GM21723 (cell line): Measurements from ENCODE around the gene CNGB1.
"Not testable (repeated sequence)": the region's sequence is repeated elsewhere in the genome, so short reads cannot be mapped to it uniquely, and the experiment has no call there.

Source experiments
- ATAC-seq: cut with Tn5 transposase; IDR thresholded peaks from one replicate; pipeline ENCODE4 v1.9.1; 2021; ENCODE audit warnings: mild to moderate bottlenecking, moderate library complexity; ENCODE audit not compliant: unreplicated experiment

Gene CNGB1

DNA sequence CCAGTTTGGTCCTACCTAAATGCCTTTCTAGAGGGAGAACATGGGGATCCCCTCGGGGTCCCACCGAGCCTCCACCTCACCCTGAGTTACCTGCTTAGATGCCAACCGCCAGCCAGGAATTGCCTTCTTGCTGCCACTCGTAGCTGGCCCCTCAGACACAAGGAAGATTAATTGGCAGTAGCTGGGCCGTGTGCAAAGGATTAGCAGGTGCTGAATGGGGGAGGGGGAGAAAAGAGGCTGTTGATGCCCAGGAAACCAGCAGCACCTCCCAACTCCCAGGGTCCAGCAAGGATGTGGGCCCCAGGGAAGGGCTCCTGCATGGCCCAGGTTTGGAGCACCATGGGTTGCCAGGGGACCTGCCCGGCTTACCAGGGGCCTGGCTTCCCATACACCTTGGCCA lies at the start of gene CNGB1:
Gene CNGB1, minus strand, starts transcription at position 159 of the 400 bp plus-strand sequence. CDS start 3,842 bp downstream, outside the sequence.
- ATAC-seq: no peak

DNA sequence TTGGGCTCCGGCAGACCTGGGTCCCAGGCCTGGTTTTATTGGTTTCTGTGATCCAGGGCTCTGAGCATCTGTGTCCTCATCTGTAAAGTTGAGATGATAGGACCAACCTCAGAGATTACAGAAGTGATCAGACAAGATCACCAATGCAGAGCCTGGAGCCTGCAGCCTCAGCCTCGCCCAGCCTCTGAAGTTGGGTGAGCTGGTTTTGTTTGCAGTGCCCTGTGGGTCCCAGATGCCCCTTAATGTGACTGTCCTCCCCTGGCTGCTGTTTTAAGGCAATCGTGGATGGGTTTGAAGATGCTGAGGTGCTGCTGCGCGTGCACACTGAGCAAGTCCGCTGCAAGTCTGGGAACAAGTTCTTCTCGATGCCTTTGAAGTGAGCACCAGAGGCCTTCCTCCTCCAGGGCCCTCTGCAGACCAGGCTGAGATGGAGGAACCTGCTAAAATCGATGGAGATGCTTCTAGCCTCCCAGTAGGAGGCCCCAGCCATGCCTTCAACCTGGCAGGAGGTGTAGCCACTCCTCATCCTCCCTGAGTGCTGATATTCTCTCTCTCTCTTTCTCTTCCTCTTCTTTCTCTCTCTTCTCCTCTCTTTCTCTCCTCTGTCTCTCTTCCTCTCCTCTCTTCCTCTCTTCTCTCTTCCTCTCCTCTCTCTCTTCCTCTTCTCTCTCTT lies 49.1 kb upstream of the CNGB1 start:
- no peak for ATAC-seq

DNA sequence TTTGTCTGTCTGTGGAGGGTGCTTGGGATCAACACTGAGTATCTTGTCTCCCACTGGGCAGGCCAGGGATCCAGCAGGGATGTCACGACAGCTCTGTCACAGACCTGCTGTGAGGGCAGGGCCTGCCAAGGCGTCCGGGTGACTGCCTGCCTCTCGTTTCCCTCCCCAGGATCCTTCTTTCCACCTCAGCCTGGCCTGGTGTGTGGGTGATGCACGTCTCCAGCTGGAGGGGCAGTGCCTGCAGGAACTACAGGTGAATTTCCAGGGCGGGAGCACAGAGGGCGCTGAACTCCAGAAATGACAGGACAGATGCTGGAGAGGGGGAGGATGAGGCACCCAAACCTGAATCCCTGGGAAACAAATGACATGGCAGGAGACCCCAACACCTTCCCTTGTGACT lies 47.9 kb upstream of the CNGB1 start:
- ATAC-seq: no peak

DNA sequence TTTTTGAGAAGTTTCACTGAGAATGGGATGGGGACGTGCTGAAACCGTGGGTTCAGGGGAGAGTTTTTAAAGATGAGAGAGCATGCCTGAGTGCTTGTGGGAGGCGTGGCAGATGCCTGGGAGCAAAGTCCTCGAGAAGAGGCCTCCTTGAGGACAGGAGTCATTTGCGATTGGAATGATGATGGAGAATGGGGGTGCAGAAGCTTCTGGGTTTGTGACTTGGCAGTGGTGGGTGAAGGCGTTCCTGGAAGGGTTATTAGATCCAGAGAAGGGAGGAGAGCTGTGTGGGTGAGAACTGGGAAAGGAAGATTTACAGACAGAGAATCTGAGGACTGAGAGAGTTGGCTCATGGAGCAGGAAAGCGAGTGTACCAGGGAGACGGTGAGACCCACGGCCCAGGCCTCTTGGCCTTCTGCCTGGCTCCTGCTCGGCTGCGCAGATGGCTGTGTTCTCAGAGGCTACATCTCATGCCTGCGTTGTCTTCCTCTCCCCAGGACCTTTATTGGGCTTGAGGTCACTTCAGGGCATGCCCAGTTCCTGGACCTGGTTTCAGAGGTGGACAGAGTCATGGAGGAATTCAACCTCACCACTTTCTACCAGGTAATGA lies 46.0 kb upstream of the CNGB1 start:
- no peak for ATAC-seq

DNA sequence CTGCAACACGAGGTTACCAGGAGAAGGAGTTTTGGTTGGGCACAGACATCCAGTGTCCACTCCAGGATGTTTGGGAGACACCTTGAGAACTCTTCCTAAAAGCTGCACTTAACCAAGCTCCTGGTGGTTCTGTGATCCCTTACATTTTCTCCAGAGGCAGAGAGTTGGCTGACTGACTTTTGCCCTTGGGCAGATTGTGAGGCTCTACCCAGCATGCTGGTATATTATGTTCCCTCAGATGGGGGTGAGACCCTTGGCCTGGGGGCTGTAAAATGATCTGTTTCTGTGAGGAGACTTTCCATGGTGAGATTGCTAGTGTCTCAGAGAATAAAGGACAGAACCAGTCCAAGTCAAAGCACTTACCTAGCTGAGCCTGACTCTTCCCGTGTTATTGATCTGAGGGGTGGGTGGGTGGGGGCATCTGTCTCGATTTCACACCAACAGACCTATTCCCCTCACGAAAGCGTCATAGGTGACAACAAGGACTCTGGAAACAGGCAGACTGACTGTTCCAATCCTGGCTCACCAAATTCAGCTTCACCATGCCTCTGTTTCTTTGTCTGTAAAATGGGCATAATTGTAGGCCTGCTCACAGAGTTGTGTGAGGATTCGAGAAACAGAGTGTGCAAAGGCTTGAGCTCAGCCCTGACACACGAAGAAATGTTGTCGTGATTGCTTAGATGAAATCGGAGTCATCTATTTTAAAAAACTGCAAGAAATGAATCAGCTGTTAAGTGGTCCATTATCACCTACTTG lies 42.5 kb upstream of the CNGB1 start:
- ATAC-seq: no peak

DNA sequence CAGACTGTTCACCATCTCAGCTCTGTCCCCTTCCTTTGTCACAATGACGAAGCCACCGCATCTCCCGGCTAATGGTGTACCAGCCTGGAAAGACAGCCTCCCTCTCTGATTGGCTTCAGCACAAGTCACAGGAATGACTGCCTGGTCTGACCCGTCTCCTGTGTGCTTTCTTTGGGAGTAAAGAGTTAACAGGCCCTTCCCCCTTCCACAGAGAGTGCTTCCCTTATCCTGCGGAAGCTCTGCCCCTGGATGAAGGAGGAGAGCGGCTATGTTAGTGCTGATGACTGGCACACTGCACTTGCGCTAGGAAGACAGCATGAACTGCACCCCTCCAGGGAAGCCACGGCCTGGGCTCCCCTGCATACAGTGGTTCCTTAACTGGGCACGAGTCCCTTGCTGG lies 41.6 kb upstream of the CNGB1 start:
- no peak for ATAC-seq

DNA sequence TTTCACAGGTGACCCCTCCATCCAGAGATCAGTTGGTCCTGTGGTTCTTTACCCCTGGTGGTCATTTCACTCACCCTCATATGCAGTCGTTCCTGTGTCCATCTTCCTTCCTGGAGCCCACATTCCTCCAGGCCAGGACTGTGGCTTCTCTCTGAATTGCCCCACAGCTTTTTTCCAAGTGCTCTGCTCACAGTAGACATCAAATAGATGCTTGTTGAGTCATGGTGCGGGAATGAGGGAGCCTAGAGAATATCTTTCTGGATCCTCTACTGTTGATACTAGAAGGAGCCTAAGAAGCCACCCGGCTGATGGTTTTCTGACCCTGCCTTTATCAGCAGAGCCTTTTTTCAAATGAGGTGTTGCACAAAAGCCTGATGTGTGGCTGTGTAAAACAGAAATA lies 40.7 kb upstream of the CNGB1 start:
- ATAC-seq: no peak

DNA sequence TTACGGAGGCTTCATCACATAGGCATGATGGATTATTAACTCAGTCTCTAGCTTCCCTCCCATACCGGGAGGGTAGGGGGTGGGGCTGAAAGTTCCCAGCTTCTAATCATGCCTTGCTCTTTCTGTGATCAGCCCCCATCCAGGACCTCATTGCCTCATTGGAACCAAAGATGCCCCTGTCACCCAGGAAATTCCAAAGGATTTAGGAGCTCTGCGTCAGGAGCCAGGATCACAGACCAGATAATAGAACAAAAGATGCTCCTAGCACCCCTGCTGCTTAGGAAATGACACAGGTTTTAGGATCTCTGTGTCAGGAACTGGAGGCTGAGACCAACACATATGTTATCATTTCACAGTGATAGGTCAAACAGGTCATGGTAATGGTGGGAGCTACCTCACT lies 40.0 kb upstream of the CNGB1 start:
- no peak for ATAC-seq

DNA sequence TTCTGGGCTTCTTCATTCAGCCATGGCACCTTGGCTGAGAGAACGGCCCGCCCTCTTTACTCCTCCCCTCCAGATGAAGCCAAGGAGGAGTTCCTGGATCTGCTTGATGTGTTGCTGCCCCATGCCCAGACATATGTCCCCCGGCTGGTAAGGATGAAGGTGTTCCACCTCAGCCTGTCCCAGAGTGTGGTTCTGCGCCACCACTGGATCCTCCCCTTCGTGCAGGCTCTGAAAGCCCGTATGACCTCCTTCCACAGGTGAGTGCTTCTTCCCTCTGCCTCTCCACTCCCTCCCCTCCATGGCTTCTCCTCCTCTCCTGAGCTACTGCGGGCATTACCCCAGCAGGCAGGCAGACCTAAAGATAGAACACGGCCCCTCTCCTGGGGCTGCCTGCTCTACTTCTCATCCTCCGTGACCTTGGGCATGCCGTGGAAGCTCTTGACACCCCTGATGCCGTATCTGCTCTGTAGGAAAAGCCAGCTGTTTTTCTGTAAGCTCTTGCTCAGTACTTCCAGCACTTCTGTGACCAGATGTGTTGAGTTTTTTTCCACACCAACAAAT lies 39.0 kb upstream of the CNGB1 start:
- no peak for ATAC-seq

DNA sequence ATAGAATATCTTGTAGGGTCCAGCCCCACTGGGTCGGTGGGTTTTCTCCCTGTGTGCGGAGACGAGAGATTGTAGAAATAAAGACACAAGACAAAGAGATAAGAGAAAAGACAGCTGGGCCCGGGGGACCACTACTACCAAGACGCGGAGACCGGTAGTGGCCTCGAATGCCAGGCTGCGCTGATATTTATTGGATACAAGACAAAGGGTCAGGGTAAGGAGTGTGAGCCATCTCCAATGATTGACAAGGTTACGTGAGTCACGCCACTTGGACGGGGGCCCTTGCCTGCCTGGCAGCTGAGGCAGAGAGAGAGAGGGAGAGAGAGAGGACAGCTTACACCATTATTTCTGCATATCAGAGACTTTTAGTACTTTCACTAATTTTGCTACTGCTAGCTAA lies 33.8 kb upstream of the CNGB1 start:
- ATAC-seq: not testable (repeated sequence)

DNA sequence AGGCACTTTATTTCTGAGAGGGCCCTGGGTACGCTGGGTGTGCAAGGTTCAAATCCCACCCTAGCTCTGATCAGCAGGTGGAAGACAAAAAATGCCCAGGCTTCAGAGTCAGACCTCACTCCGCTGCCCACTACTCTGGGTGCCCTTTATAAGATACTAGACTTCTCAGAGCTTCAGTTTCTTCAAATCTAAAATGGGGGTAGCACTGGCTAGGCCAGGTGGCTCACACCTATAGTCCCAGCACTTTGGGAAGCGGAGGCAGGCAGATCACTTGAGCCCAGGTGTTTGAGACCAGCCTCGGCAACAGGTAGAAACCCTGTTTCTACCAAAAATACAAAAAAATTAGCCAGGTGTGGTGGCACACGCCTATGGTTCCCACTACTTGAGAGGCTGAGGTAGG lies 32.0 kb upstream of the CNGB1 start:
- no peak for ATAC-seq

DNA sequence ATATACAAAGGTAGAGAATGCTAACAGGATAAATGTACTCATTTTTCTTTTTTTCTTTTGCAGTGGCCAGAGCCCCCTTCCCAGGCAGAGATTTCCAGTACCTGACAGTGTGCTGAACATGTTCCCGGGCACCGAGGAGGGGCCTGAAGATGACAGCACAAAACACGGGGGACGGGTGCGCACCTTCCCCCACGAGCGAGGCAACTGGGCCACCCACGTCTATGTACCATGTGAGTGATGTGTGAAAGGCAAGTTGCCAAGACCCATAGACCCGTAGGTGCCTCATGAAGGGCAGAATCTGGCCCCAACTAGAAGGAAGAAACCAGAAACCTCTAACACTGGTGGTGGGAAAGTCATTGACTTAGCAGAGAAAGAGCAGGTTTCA lies 31.5 kb upstream of the CNGB1 start:
- no peak for ATAC-seq

DNA sequence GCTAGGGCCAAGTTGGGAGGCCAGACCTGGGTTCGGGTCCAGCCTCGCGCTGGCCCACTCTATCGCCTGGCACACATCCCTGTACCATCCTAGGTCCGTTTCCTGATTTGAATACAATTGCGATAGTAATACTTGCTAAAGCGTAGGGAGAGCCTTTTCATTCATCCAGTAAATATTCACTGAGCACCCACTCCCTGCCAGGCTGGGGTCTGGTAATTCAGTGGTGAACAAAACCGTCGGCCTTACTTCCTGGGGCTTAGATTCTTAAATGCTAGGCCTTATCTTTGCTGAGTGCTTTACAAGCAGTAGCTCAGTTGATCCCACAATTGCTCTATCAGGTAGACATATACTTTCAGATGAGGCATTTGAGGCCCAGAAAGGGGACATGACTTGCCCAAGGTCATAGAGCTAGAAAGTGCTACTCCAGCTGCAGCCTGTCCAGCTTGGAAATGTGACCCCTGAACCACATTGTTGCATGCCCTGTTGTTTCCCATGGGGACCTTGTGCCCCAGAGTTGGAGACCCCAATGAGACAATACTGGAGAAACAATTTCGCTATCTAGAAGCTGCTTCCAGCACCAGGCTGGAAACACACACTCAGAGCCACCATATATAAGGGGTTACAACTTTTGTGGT lies 31.0 kb upstream of the CNGB1 start:
- ATAC-seq: no peak

DNA sequence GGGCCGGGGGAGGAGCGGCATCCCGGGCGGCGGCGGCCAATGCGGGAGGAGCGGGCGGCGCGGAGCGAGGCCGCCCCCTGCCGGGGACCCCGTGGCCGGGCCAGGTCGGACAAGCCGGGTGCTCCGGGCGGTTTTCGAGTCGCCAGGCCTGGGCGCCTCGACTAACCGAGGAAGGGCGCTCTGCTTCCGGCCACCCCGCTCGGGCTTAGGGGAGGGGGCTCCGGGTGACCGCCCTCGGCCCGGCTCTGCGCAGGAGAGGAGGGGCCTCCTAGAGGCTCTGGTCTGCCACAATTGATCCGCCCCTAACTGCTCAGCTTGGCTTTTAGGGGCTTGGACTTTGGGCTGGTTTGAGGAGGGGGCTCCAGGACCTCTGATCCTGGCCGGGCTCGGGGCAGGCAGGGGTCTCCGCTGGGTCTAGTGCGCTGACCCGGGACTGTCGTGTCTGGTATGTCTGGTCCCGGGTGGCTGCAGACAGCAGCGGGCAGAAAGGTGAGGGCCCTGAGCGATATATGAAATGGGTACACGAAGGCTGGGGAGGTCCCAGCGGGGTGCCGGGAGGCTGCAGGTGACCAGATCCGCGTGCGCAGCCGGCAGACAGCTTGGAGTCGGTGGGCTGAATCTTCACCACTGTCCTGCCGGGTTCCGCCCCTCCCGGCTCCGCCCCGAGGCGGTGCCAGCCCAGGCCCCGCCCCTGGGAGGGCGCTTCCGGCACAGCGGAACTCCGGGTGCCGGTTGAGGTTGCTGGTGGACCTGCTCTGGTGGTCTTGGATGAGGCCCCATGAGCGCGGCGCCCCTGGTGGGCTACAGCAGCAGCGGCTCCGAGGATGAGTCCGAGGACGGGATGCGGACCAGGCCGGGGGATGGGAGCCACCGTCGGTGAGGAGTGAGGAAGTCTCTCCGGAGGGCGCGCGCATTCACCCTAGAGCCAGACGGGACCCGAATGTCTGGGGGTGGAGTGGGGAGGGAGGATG lies 30.1 kb upstream of the CNGB1 start, which contains the start of gene USB1:
Gene USB1, plus strand, starts transcription at position 702 of the 971 bp plus-strand sequence. Its CDS starts 77 bp downstream, at position 779.
- peak; percentile 85 for ATAC-seq

DNA sequence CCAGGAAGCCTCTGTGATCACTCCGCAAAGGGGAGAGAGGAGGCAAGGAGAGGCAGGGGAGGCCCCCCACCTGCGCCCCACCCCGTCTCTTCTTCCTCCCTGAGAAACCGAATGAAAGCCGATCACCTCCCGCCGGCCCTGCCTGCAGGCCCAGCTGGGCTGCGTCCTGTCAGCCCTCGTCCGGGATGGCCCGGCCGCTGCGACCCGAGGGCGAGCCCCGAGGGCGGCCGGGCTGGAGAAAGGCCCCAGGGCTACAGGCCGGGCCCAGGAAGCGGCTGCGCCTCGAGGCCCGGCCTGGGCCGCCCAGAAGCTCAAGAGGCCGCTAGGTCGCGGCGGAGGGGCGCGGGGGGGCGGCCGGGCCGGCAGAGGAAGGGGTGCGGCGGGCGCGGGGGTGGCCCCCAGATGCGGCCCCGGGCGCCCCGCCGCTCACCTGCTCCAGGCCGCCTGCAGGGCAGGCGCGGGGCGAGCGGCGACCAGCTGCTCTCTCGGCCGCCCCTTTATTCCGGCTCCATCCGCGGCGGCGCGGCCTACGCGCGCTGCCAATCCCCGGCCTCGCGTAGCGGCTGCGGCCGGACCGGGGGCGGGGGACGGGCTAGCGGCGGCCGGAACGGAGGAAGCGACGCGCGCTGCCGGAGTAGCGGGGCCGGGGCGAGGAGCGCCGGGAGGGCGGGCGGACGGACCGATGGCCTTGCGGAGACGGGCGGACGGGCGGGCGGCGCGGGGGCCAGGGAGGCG lies 29.2 kb upstream of the CNGB1 start, which contains the start of gene ZNF319:
Gene ZNF319, minus strand, starts transcription at position 702 of the 735 bp plus-strand sequence. CDS start 2,407 bp downstream, outside the sequence.
- ATAC-seq: peak; percentile 22

DNA sequence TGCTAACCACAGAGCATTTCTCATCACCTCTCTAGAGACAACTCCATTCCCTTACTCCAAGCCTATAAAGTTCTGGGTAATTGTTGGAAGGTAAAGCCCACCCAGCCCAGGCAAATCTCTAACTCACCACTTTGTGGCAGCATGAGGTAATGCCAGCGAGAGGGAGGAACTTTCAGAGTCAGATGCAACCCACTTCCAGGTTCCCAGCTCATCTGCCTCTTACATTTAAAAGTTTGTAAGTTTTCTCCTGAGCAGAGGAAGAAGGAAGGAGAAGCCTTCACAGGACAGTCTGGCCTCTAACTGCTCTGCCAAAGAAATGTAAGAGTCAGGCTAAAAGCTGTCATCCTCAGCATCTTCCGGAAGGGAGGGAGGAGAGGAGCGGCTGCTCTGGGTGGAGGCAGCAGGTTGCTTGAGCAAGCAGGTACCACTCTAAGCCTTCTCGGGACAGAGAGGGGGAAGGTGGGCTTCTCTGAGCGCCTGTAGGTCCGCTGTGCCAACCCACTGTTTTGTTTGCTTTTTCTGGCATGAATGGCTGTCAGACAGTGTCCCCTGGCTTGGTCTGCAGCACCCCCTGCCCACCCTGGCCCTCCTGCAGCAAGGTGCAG lies 28.5 kb upstream of the CNGB1 start:
- no peak for ATAC-seq

DNA sequence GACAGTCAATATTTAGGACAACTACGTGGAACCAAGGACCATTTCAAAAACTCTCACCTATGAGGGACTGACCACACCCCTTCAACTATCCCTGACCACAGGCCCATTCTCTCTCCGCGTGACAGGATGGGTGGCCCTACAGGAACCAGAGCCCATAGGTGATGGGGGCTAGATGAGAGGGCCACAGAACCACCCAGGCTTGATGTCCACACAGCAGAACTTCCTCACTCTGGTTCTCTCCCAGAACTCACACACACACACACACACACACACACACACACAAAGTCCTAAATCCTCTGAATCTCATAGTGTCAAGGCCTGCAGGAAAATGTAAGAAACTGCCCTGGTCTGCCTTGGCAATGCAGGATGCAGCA lies 28.1 kb upstream of the CNGB1 start:
- no peak for ATAC-seq

DNA sequence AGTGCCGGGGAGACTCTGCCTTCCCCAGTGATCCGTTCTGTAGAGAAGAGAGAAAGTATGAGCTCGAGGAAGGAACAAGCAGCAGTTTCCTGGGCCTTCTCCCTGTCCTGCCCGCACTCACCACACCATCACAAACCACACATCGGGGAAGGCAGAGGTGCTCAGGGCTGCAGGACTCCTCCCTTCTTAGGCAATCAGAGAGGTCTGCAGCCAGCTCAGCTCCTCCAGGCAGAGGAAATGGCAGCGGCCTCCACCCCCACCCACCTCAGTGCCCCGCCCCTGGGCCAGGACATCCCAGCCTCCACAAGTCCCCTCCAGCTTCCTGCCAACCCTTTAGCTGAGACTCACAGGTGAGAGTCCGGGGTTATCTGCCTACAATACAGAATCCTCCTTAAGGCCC lies 27.6 kb upstream of the CNGB1 start:
- ATAC-seq: no peak
